GM12892 (cell line): Measurements from ENCODE around the gene RABL6.

Experiments
- POLR2A ChIP-seq: IDR thresholded peaks from 2 replicates; pipeline ENCODE4 v1.6.1; 2011; ENCODE audit warnings: low read depth, low read length, control low read depth
- POLR2AphosphoS5 ChIP-seq: IDR thresholded peaks from 2 replicates; pipeline ENCODE4 v1.6.1; 2011; ENCODE audit warnings: low read depth, low read length, control low read depth
- TAF1 ChIP-seq: IDR thresholded peaks from 2 replicates; pipeline ENCODE4 v1.6.1; 2011; ENCODE audit warnings: low read depth, mild to moderate bottlenecking, control low read depth, low read length, borderline replicate concordance

GRCh38 chr9:136857166-136857565, 49.4 kb downstream of the RABL6 start:
- no peak for TF ChIP-seq POLR2AphosphoS5
- no peak for TF ChIP-seq TAF1
- TF ChIP-seq POLR2A: no peak
